ENCODE data around the gene FAM174B. TPM values are rescaled to one million over a fixed set of nuclear protein-coding genes. Genes with fewer than 3 reads are reported as not detected.

FAM174B gene
- total and polyA plus RNA-seq, 7 donors = 7.6 to 22.1 (median 11.0) TPM

GRCh38 chr15:92582206-92582605 lies 73.4 kb downstream of the FAM174B start:
- ATAC-seq (no peak), DNase-seq (no peak)
- intact Hi-C loops (cut with DNase I) = no loop called here
- Histone ChIP-seq H3K27me3 (ENCODE audit: insufficient read depth in 3 of 3, low read length in 2 of 3) (no peaks in the 10 kb centered on the region), H3K27ac (no peak overlapping the region), H3K4me1 (no peaks in the 10 kb centered on the region), H3K9me3 (no peaks in the 10 kb centered on the region), H3K36me3 (ENCODE audit: insufficient read depth in 1 of 2, low read depth in 1 of 2) (no peaks in the 10 kb centered on the region), H3K4me3 (no peak overlapping the region)
- TF ChIP-seq, protein P1, sequence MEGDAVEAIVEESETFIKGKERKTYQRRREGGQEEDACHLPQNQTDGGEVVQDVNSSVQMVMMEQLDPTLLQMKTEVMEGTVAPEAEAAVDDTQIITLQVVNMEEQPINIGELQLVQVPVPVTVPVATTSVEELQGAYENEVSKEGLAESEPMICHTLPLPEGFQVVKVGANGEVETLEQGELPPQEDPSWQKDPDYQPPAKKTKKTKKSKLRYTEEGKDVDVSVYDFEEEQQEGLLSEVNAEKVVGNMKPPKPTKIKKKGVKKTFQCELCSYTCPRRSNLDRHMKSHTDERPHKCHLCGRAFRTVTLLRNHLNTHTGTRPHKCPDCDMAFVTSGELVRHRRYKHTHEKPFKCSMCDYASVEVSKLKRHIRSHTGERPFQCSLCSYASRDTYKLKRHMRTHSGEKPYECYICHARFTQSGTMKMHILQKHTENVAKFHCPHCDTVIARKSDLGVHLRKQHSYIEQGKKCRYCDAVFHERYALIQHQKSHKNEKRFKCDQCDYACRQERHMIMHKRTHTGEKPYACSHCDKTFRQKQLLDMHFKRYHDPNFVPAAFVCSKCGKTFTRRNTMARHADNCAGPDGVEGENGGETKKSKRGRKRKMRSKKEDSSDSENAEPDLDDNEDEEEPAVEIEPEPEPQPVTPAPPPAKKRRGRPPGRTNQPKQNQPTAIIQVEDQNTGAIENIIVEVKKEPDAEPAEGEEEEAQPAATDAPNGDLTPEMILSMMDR (IDR thresholded peaks at IDR 0.05) = no peak
- 48 to 66% (median 55%) methylated on average over 6 of the region's 6 CpGs for WGBS, 3 donors

GRCh38 chr15:92580933-92581445 lies 74.6 kb downstream of the FAM174B start:
- H3K27ac ChIP-seq = no peak overlapping the region
- ATAC-seq (no peak), DNase-seq (no peak)
- no peaks in the 10 kb centered on the region for H3K9me3 ChIP-seq
- H3K4me3 ChIP-seq = no peak overlapping the region
- no peaks in the 10 kb centered on the region for H3K27me3 ChIP-seq (ENCODE audit: insufficient read depth in 3 of 3, low read length in 2 of 3)
- 90 to 93% (median 90%) methylated on average over 7 of the region's 7 CpGs for WGBS, 3 donors
- intact Hi-C loops (cut with DNase I) = no loop called here
- no peaks in the 10 kb centered on the region for H3K36me3 ChIP-seq (ENCODE audit: insufficient read depth in 1 of 2, low read depth in 1 of 2)
- TF ChIP-seq, protein P1 (IDR thresholded peaks at IDR 0.05) = no peak
- H3K4me1 ChIP-seq = no peaks in the 10 kb centered on the region

DNA sequence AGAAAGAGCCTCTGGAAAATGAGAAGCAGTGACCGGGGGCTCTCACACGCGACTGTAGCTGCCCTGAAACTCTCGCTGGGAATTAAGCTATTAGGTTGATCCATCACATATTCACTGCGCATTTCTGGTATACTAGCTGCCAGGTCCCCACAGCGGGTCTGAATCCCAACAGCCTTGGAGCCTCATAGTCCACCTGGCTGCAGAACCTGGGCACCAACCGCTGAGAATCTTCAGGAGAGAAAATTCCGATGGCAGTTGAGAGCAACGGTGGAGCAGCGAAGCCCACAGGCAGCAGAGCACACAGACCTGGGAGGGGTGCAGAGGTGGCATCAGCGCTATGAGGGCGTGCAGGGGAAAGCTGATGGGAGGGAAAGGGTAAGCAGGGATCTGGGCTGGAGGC lies 75.1 kb downstream of the FAM174B start:
- TF ChIP-seq, protein P1 (IDR thresholded peaks at IDR 0.05) = no peak
- WGBS, 3 donors = 90 to 93% (median 92%) methylated on average over 12 of the region's 12 CpGs
- no peaks in the 10 kb centered on the region for H3K4me1 ChIP-seq
- DNase-seq (no peak), ATAC-seq (no peak)
- intact Hi-C loops (cut with DNase I) = no loop called here
- H3K27ac ChIP-seq = no peak overlapping the region
- no peak overlapping the region for H3K4me3 ChIP-seq
- no peaks in the 10 kb centered on the region for H3K27me3 ChIP-seq (ENCODE audit: insufficient read depth in 3 of 3, low read length in 2 of 3)
- H3K9me3 ChIP-seq = no peaks in the 10 kb centered on the region
- H3K36me3 ChIP-seq (ENCODE audit: insufficient read depth in 1 of 2, low read depth in 1 of 2) = no peaks in the 10 kb centered on the region

- intact Hi-C loops (cut with DNase I) = no loop called here
- no peaks in the 10 kb centered on the region for H3K36me3 ChIP-seq (ENCODE audit: insufficient read depth in 1 of 2, low read depth in 1 of 2)
- H3K27me3 ChIP-seq (ENCODE audit: insufficient read depth in 3 of 3, low read length in 2 of 3) = no peaks in the 10 kb centered on the region
- no peaks in the 10 kb centered on the region for H3K9me3 ChIP-seq
- no peak for ATAC-seq
- H3K4me3 ChIP-seq = no peak overlapping the region
- no peaks in the 10 kb centered on the region for H3K4me1 ChIP-seq
- DNase-seq = no peak
- H3K27ac ChIP-seq = no peak overlapping the region
- WGBS, 3 donors = 91 to 94% (median 93%) methylated on average over 14 to 15 of the region's 15 CpGs
- TF ChIP-seq, protein P1 (IDR thresholded peaks at IDR 0.05) = no peak
Measured at GRCh38 chr15:92579931-92580470, 75.6 kb downstream of the FAM174B start.

DNA sequence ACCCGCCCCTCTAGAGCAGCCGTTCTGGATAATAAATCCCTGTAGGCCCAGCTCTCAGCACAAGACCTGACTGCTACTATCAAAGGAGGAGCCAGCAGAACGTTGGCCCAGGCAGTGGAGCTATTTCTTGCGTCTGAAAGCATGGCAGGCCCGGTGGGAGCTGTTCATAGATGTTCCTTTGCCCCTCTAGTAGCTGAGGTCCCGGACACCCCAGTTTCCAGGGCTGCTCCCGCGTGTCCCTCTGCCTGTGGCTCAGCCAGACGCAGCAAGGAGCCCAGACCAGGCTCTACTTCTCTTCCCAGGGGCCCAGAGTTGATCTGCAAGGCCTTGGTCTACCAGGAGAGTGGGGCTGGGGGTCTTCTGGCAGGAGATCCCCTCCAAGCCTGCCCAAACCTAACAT lies 76.1 kb downstream of the FAM174B start:
- H3K27ac ChIP-seq = no peak overlapping the region
- intact Hi-C loops (cut with DNase I) = no loop called here
- TF ChIP-seq, protein P1 (IDR thresholded peaks at IDR 0.05) = no peak
- no peaks in the 10 kb centered on the region for H3K4me1 ChIP-seq
- 79 to 86% (median 81%) methylated on average over 9 of the region's 9 CpGs for WGBS, 3 donors
- H3K4me3 ChIP-seq = no peak overlapping the region
- no peak for DNase-seq
- no peaks in the 10 kb centered on the region for H3K27me3 ChIP-seq (ENCODE audit: insufficient read depth in 3 of 3, low read length in 2 of 3)
- H3K9me3 ChIP-seq = no peaks in the 10 kb centered on the region
- no peak for ATAC-seq
- no peaks in the 10 kb centered on the region for H3K36me3 ChIP-seq (ENCODE audit: insufficient read depth in 1 of 2, low read depth in 1 of 2)
